Astrocyte of the spinal cord (primary cell): ENCODE data around the gene HHATL.

ENCODE experiments used
- DNase-seq: peaks from one replicate; pipeline ENCODE4 v3.0.0; 2011; ENCODE audit warnings: low read depth, low spot score
- H3K4me3 ChIP-seq: 2 replicates; pipeline ENCODE4 v1.5.1; 2011; ENCODE audit warnings: low read depth, mild to moderate bottlenecking, low read length, moderate library complexity
- CTCF ChIP-seq: IDR thresholded peaks from 2 replicates; pipeline ENCODE4 v1.5.1; 2012; ENCODE audit warnings: low read depth, mild to moderate bottlenecking, low read length, inconsistent platforms
- in situ Hi-C: cut with HindIII; loops from 2 replicates; pipeline ENCODE4 v1.10.0; 2017; ENCODE audit warnings: low sequenced_read_pairs

Gene HHATL

GRCh38 chr3:42657675-42658074, 44.9 kb downstream of the HHATL start:
- DNase-seq = no peak
- TF ChIP-seq CTCF = no peak
- no peak overlapping the region for H3K4me3 ChIP-seq
- in situ Hi-C loops = no loop called here

GRCh38 chr3:42656680-42657610, 45.7 kb downstream of the HHATL start:
- in situ Hi-C loops = no loop called here
- no peak for TF ChIP-seq CTCF
- no peak overlapping the region for H3K4me3 ChIP-seq
- no peak for DNase-seq

- TF ChIP-seq CTCF = no peak
- DNase-seq = peak; percentile 55
- H3K4me3 ChIP-seq = no peak overlapping the region
- in situ Hi-C loops = no loop called here
Measured at GRCh38 chr3:42655980-42656679, 46.5 kb downstream of the HHATL start.

- peak overlapping the region; percentile 72 for H3K4me3 ChIP-seq
- in situ Hi-C loops = no loop called here
- DNase-seq = no peak
- TF ChIP-seq CTCF = no peak
Measured at GRCh38 chr3:42655331-42655888, 47.2 kb downstream of the HHATL start.

GRCh38 chr3:42654331-42655201, 48.0 kb downstream of the HHATL start:
- in situ Hi-C loops = no loop called here
- no peak for TF ChIP-seq CTCF
- DNase-seq = peak; percentile 59
- peak overlapping the region; percentile 72 for H3K4me3 ChIP-seq
